Lung (tissue), 12 donors: ENCODE measurements around the gene PCSK6. TPM values are rescaled to one million over a fixed set of nuclear protein-coding genes. Genes with fewer than 3 reads are reported as not detected.
A peak's percentile ranks its signal among the peaks of the same experiment; 100 is the strongest.

Experiments used
- ATAC-seq: fragments of 200-7000 bp; cut with Tn5 transposase; one replicate; pipeline ENCODE4 v1.9.1; 2020; ENCODE audit warnings: moderate number of reproducible peaks; ENCODE audit not compliant: insufficient read depth, low FRiP score
- DNase-seq, 3 donors: peaks; one replicate each; pipeline ENCODE4 v3.0.0-alpha.2; 2013 to 2017
- H3K27ac ChIP-seq, 2 donors: one replicate each; pipeline ENCODE4 v1.5.1; 2013; ENCODE audit warnings: mild to moderate bottlenecking in 2 of 2, moderate library complexity in 2 of 2, control low read depth in 1 of 2, inconsistent platforms in 1 of 2, low read depth in 1 of 2, low read length in 1 of 2
- H3K27me3 ChIP-seq, 3 donors: one replicate each; pipeline ENCODE4 v1.5.1; 2013; ENCODE audit warnings: low read length in 2 of 3; ENCODE audit not compliant: control insufficient read depth in 3 of 3, insufficient read depth in 3 of 3
- H3K36me3 ChIP-seq, 4 donors: one replicate each; pipeline ENCODE4 v1.5.1; 2013; ENCODE audit warnings: low read length in 4 of 4, mild to moderate bottlenecking in 1 of 4, moderate library complexity in 1 of 4; ENCODE audit not compliant: control insufficient read depth in 4 of 4, insufficient read depth in 4 of 4
- H3K4me1 ChIP-seq, 5 donors: one replicate each; pipeline ENCODE4 v1.5.1; 2013; ENCODE audit warnings: low read length in 5 of 5, mild to moderate bottlenecking in 2 of 5, moderate library complexity in 1 of 5; ENCODE audit not compliant: control insufficient read depth in 5 of 5, insufficient read depth in 5 of 5
- H3K4me3 ChIP-seq: one replicate; pipeline ENCODE4 v1.5.1; 2013; ENCODE audit warnings: mild to moderate bottlenecking, control low read depth, moderate library complexity
- H3K9ac ChIP-seq, 2 donors: one replicate each; pipeline ENCODE4 v1.5.1; 2013; ENCODE audit warnings: low read length in 2 of 2, control low read depth in 1 of 2; ENCODE audit not compliant: insufficient read depth in 1 of 2
- H3K9me3 ChIP-seq, 4 donors: one replicate each; pipeline ENCODE4 v1.5.1; 2013; ENCODE audit warnings: low read length in 3 of 4, mild to moderate bottlenecking in 1 of 4, moderate library complexity in 1 of 4; ENCODE audit not compliant: control insufficient read depth in 4 of 4, insufficient read depth in 3 of 4
- WGBS, 2 donors: extraction: QIAGEN DNeasy Blood & Tissue Kit; methylation state at CpG; one replicate each; pipeline ENCODE4 v1.1.7; 2013; 5-methylcytosine and 5-hydroxymethylcytosine counted together
- polyA plus RNA-seq, 2 donors: library from polyadenylated mRNA; stranded (reverse); fragments of 200-250 nt; gene quantifications; one replicate each; pipeline ENCODE4 v1.2.1, GENCODE V29; 2013
- total RNA-seq, 2 donors: library from RNA; depleted of rRNA in 1 of 2; stranded (reverse); fragments of >200 nt in 1 of 2; gene quantifications; one replicate each; pipeline ENCODE4 v1.2.1, GENCODE V29; 2014 to 2021
- TF ChIP-seq, protein P1 (sequence below): IDR thresholded peaks from 2 replicates; pipeline ENCODE4 v1.5.1; 2012; ENCODE audit warnings: mild to moderate bottlenecking; ENCODE audit errors: control extremely low read depth, extremely low read depth
- donor health status: control.
- donor health status: control.
- donor health status: Bipolar disorder and iron deficiency.
- donor health status: healthy.
- donor health status: DM: yes; HTN: yes; CAD: no.

The PCSK6 gene
- total and polyA plus RNA-seq, 4 donors = 4.6 to 41.0 (median 8.4) TPM

DNA sequence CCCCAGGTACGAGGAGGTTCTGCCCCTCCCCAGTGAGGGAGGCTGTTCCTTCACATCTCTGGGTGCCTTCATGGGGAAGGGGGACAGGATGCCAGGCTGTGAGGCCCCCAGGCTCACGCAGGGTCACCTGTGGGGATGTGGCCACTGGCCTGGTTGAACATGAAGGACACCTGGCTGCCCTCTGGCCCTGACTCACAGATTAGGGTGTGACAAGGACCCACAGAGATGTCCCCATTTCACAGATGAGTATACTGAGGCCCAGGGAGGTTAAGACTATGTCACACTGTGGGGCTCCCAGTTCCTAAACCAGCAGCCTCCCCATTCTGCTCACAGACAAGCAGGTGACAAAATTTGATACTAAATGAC is 42.4 kb downstream of the PCSK6 start:
- no peak overlapping the region for H3K4me3 ChIP-seq
- TF ChIP-seq, protein P1, sequence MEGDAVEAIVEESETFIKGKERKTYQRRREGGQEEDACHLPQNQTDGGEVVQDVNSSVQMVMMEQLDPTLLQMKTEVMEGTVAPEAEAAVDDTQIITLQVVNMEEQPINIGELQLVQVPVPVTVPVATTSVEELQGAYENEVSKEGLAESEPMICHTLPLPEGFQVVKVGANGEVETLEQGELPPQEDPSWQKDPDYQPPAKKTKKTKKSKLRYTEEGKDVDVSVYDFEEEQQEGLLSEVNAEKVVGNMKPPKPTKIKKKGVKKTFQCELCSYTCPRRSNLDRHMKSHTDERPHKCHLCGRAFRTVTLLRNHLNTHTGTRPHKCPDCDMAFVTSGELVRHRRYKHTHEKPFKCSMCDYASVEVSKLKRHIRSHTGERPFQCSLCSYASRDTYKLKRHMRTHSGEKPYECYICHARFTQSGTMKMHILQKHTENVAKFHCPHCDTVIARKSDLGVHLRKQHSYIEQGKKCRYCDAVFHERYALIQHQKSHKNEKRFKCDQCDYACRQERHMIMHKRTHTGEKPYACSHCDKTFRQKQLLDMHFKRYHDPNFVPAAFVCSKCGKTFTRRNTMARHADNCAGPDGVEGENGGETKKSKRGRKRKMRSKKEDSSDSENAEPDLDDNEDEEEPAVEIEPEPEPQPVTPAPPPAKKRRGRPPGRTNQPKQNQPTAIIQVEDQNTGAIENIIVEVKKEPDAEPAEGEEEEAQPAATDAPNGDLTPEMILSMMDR = no peak
- ATAC-seq (no peak), DNase-seq (no peak)
- no peak overlapping the region for H3K9ac ChIP-seq
- WGBS, 2 donors = 93 to 100% methylated on average over 1 to 2 of the region's 2 CpGs
- H3K36me3 ChIP-seq = no peaks in the 10 kb centered on the region
- H3K27me3 ChIP-seq = no peaks in the 10 kb centered on the region
- peaks cover 0 to 26% (median 23%) of the 10 kb centered on the region in 5 donors for H3K4me1 ChIP-seq
- H3K27ac ChIP-seq = peak overlapping the region in 1 of 2 donors; percentile 79
- peaks cover 0 to 2% (median 0%) of the 10 kb centered on the region in 4 donors for H3K9me3 ChIP-seq

GRCh38 chr15:101446518-101447167 is 42.9 kb downstream of the PCSK6 start:
- Histone ChIP-seq H3K27me3 (no peaks in the 10 kb centered on the region), H3K9ac (no peak overlapping the region), H3K27ac (peak overlapping the region in 1 of 2 donors; percentile 79), H3K4me3 (no peak overlapping the region), H3K9me3 (peaks cover 0 to 2% (median 0%) of the 10 kb centered on the region in 4 donors), H3K4me1 (peaks cover 0 to 26% (median 18%) of the 10 kb centered on the region in 5 donors), H3K36me3 (no peaks in the 10 kb centered on the region)
- TF ChIP-seq, protein P1 = no peak
- DNase-seq (no peak), ATAC-seq (no peak)
- WGBS, 2 donors = 55 to 67% methylated on average over 12 of the region's 12 CpGs

- peak in 2 of 3 donors; percentile 47 to 68 for DNase-seq
- Histone ChIP-seq H3K9ac (no peak overlapping the region), H3K27ac (peak overlapping the region; percentile 30 to 79), H3K4me3 (no peak overlapping the region), H3K27me3 (no peaks in the 10 kb centered on the region), H3K9me3 (peaks cover 0 to 2% (median 0%) of the 10 kb centered on the region in 4 donors), H3K4me1 (peaks cover 0 to 22% (median 10%) of the 10 kb centered on the region in 5 donors), H3K36me3 (no peaks in the 10 kb centered on the region)
- no peak for ATAC-seq
- 49 to 58% methylated on average over 22 of the region's 22 CpGs for WGBS, 2 donors
- TF ChIP-seq, protein P1 = no peak
These were observed 43.7 kb downstream of the PCSK6 start for GRCh38 chr15:101445562-101446517.
